Measurements from ENCODE around the gene ETV5. TPM values are rescaled to one million over a fixed set of nuclear protein-coding genes. Genes with fewer than 3 reads are reported as not detected.
A peak's percentile ranks its signal among the peaks of the same experiment; 100 is the strongest.

ETV5 gene
- total RNA-seq, 2 donors from 2014 or later, result 56.4 to 84.1 TPM

DNA sequence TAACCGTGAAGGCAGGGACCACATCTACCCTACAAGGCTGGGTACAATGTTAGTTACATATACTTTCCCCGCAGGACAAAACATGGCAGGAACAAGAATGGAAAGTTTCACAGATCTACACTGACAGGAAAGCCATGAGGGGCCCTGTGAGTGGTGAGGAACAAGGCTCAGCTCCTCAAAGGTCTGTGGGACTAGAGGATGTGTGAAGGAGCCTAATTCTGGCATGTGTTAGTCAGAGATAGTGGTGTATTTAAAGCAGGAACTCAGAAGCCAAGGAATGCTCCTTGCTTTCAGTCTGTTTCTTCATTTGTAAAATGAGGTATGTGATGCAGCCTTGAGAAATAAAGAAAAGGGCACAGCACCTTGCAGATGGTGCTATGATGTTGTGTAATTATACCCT is 25.1 kb downstream of the ETV5 start:
- no peak overlapping the region for H3K4me3 Mint-ChIP-seq
- TF ChIP-seq, protein P1, sequence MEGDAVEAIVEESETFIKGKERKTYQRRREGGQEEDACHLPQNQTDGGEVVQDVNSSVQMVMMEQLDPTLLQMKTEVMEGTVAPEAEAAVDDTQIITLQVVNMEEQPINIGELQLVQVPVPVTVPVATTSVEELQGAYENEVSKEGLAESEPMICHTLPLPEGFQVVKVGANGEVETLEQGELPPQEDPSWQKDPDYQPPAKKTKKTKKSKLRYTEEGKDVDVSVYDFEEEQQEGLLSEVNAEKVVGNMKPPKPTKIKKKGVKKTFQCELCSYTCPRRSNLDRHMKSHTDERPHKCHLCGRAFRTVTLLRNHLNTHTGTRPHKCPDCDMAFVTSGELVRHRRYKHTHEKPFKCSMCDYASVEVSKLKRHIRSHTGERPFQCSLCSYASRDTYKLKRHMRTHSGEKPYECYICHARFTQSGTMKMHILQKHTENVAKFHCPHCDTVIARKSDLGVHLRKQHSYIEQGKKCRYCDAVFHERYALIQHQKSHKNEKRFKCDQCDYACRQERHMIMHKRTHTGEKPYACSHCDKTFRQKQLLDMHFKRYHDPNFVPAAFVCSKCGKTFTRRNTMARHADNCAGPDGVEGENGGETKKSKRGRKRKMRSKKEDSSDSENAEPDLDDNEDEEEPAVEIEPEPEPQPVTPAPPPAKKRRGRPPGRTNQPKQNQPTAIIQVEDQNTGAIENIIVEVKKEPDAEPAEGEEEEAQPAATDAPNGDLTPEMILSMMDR (conservative IDR thresholded peaks at IDR 0.05), result no peak
- Histone ChIP-seq H3K27me3 (ENCODE audit: control insufficient read depth, insufficient read depth, low read length, poor library complexity, severe bottlenecking) (no peaks in the 10 kb centered on the region), H3K9me3 (ENCODE audit: control insufficient read depth, low read length) (peaks cover 13% of the 10 kb centered on the region), H3K27ac (ENCODE audit: low read depth, low read length) (no peak overlapping the region), H3K9ac (ENCODE audit: extremely low read depth, low read length, poor library complexity, severe bottlenecking) (no peak overlapping the region), H3K4me1 (ENCODE audit: control insufficient read depth, insufficient read depth, low read length) (no peaks in the 10 kb centered on the region), H3K36me3 (ENCODE audit: control insufficient read depth, insufficient read depth, low read length) (peaks cover 52% of the 10 kb centered on the region), H3K4me3 (ENCODE audit: low read length) (no peak overlapping the region)
- peaks cover 45% of the 10 kb centered on the region for H3K4me1 Mint-ChIP-seq
- 91 to 100% methylated on average over 2 of the region's 2 CpGs for WGBS, 2 experiments (ENCODE audit: insufficient coverage in 1 of 2, insufficient read length in 1 of 2)
- H3K36me3 Mint-ChIP-seq (ENCODE audit: low read depth), result peaks cover 50% of the 10 kb centered on the region
- H3K9me3 Mint-ChIP-seq, result peaks cover 13% of the 10 kb centered on the region
- H3K27me3 Mint-ChIP-seq (ENCODE audit: insufficient read depth), result no peaks in the 10 kb centered on the region
- H3K27ac Mint-ChIP-seq, result peak overlapping the region; percentile 69
- no peak for DNase-seq

DNA sequence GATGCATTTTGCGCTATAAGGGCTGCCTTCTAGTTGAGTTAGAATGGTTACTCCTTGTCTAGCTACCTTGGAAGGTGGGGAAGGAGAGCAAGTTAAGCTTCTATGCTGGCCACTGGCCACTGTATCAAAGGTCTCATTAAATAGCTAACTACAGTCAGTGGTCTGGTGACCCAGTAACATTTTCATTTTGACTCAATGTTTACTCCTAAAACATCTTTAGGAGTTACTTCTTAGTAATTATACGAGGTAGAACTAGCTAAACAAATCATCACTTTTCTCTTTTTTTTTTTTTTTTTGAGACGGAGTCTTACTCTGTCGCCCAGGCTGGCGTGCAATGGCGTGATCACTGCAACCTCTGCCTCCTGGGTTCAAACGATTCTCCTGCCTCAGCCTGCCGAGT is 26.7 kb downstream of the ETV5 start:
- Histone ChIP-seq H3K4me3 (ENCODE audit: low read length) (no peak overlapping the region), H3K4me1 (ENCODE audit: control insufficient read depth, insufficient read depth, low read length) (no peaks in the 10 kb centered on the region), H3K36me3 (ENCODE audit: control insufficient read depth, insufficient read depth, low read length) (peaks cover 52% of the 10 kb centered on the region), H3K9me3 (ENCODE audit: control insufficient read depth, low read length) (peaks cover 12% of the 10 kb centered on the region), H3K9ac (ENCODE audit: extremely low read depth, low read length, poor library complexity, severe bottlenecking) (no peak overlapping the region), H3K27ac (ENCODE audit: low read depth, low read length) (no peak overlapping the region), H3K27me3 (ENCODE audit: control insufficient read depth, insufficient read depth, low read length, poor library complexity, severe bottlenecking) (no peaks in the 10 kb centered on the region)
- WGBS, 2 experiments (ENCODE audit: insufficient coverage in 1 of 2, insufficient read length in 1 of 2), result 94 to 99% methylated on average over 7 to 8 of the region's 8 CpGs
- H3K9me3 Mint-ChIP-seq, result peaks cover 12% of the 10 kb centered on the region
- no peak overlapping the region for H3K27ac Mint-ChIP-seq
- DNase-seq, result no peak
- H3K27me3 Mint-ChIP-seq (ENCODE audit: insufficient read depth), result no peaks in the 10 kb centered on the region
- no peak overlapping the region for H3K4me3 Mint-ChIP-seq
- H3K4me1 Mint-ChIP-seq, result peaks cover 47% of the 10 kb centered on the region
- H3K36me3 Mint-ChIP-seq (ENCODE audit: low read depth), result peaks cover 50% of the 10 kb centered on the region
- TF ChIP-seq, protein P1 (conservative IDR thresholded peaks at IDR 0.05), result no peak

DNA sequence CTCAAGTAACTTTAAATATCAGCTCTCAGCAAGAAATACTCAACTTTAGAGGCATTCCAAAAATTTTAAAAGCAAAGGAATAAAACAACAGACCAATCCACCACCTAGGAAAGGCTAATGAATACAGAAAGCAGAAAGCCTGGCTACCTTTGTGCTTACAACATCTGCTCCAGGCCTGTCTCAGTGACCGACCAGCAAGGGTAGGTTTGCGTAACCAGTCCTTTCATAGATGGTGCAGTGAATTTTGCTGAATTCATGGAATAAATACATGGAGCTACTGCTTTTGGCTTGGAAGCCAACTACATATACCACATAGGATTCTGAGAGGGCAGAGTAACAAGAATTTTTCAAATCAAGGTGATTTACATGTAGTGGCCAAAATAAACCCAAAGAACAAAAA is 27.2 kb downstream of the ETV5 start:
- Histone ChIP-seq H3K4me1 (ENCODE audit: control insufficient read depth, insufficient read depth, low read length) (no peaks in the 10 kb centered on the region), H3K27ac (ENCODE audit: low read depth, low read length) (no peak overlapping the region), H3K9ac (ENCODE audit: extremely low read depth, low read length, poor library complexity, severe bottlenecking) (no peak overlapping the region), H3K27me3 (ENCODE audit: control insufficient read depth, insufficient read depth, low read length, poor library complexity, severe bottlenecking) (no peaks in the 10 kb centered on the region), H3K36me3 (ENCODE audit: control insufficient read depth, insufficient read depth, low read length) (peaks cover 52% of the 10 kb centered on the region), H3K4me3 (ENCODE audit: low read length) (no peak overlapping the region), H3K9me3 (ENCODE audit: control insufficient read depth, low read length) (peaks cover 7% of the 10 kb centered on the region)
- peaks cover 47% of the 10 kb centered on the region for H3K4me1 Mint-ChIP-seq
- H3K9me3 Mint-ChIP-seq, result peaks cover 7% of the 10 kb centered on the region
- peaks cover 50% of the 10 kb centered on the region for H3K36me3 Mint-ChIP-seq (ENCODE audit: low read depth)
- no peak for DNase-seq
- H3K4me3 Mint-ChIP-seq, result no peak overlapping the region
- TF ChIP-seq, protein P1 (conservative IDR thresholded peaks at IDR 0.05), result no peak
- no peaks in the 10 kb centered on the region for H3K27me3 Mint-ChIP-seq (ENCODE audit: insufficient read depth)
- H3K27ac Mint-ChIP-seq, result no peak overlapping the region
- WGBS, 2 experiments (ENCODE audit: insufficient coverage in 1 of 2, insufficient read length in 1 of 2), result 93 to 100% methylated on average over 1 to 2 of the region's 2 CpGs

Measured in endodermal cell (in vitro differentiated cells).